ENCODE measurements around the gene NAV2.
A peak's percentile ranks its signal among the peaks of the same experiment; 100 is the strongest.

The NAV2 gene

DNA sequence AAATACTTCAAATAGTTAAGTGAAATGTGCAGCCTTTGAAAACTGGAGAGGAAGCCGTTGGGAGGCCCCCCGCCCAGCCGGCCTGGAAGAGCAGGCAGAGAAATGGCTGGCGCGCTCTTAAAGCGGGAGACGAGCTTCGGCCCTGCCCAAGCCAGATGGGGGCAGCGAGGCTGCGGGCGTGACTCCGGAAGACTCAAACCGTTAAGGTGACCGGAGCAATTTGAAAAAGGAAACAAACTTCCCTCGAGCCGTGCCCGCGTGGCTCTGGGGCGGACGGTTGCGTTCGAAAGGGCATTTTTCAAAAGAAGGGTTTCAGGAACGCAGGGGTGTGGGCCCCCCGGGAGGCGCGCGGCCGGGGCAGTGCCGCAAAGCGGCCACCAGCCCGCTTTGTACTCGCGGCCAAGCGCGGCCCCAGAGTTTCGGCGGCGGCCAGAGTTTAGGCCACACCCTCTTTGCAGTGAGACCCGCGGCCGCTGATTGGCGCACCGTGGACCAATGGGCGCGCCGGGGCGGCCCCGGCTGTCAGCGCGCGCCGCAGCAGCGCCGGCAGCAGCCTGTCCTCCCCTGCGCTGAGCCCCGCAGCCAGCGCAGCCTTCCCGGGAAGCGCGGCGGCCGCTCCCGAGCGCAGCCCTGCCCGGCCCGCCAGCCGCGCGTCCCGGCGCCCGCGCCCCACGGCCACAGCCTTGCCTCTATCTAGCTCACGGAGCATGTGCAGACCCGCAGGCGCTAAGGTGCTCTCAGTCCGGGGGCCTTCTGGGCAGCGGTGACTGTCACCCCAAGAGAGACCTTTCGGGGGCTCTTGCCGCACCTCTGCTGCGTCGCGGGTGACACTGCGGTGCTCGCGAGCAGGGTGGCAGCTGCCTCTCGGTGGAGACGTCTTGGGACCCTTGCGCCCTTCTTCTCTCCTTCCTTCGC is at the start of gene NAV2:
Gene NAV2 (plus strand): TSS at position 557 of the 915 bp plus-strand sequence. CDS start 859 bp downstream, outside the sequence.
- DNase-seq = peak; percentile 80 to 82

- DNase-seq = no peak
These were observed 49.4 kb upstream of the NAV2 start for GRCh38 chr11:19663206-19663605.

DNA sequence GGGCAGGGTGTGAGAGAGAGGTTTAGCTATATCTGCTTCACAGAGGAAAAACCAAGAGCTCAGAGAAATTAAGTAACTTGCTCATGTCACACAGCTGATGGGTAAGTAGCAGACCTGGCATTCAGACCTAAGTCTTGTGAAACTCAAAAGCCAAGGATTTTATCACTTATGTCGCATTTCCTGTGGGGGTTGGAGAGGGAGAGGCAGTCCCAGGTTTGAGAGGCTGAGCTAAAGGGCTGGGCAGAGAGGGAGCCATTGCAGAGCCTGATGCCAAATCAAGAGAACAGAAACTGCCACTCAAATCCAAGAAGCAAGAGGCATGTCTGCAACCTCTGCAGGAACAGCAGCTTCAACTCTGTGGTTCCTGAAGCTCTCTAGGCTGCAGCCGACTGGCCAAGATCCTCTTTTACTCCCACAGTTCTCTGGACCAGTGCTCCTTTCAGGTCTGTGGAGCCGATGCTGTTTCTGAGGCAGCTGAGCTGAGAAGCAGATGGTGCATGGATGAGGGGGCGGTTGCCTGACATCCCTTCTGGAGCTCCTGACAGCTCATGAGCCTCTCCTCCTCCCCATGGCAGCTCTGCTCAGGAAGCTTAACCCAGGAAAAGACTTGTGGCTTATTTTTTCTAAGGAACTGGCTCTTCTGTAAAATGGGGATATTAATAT is 47.6 kb upstream of the NAV2 start:
- no peak for DNase-seq

DNA sequence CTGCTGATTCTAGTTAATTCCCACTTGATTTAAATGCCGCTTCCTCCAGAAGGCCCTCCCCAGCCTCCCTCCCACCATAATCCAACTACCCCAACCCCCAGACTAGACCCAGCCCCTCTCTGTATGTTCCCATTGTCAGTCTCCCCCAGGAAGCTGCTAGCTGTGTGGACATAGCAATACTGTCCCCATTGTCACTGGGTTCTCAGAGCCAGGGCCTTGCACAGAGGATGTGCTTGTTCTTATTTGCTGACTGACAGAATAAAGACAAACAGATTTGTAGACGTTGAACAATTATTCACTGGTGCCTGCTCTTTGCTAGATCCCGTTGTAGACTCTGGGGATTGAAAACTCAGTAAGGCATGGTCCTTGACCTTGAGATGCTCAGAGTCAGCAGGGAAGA is 45.7 kb upstream of the NAV2 start:
- DNase-seq = no peak

- no peak for DNase-seq
These were observed 43.1 kb upstream of the NAV2 start for GRCh38 chr11:19669511-19669910.

DNA sequence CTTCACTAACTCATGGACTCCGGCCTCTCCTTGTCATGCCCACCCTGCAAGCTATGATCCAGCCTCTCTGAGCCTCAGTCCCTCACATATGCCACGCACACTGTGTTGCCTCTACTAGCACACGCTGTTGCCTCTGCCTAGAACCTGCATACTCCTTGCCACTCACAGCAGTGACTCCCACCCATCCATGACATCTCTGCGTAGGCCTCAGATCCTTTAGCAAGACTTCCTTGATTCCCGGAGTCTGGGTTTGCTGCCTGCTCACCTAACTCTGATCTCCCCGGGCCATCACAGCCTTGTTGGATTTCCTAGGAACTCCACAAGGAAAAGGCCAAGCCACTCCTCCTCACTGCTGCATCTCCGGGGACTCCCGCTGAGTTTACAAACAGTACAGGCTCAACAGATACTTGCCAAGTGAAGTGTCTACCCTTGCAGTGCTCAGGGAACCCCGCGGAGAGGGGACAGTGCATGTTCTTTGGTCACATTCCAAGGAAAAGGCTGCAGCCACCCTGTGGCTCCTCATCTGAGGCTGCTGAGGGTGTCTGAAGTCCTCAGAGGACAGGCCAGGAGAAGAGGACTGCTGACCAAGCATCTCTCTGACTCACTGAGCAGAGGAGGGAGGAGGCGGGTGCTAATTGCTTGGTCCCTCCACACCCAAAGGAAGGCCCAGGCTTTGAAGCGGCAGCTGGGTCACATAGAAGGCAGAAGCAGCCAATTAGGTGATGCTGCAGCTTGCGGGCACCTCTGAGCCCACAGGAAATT is 42.4 kb upstream of the NAV2 start:
- DNase-seq = no peak

DNA sequence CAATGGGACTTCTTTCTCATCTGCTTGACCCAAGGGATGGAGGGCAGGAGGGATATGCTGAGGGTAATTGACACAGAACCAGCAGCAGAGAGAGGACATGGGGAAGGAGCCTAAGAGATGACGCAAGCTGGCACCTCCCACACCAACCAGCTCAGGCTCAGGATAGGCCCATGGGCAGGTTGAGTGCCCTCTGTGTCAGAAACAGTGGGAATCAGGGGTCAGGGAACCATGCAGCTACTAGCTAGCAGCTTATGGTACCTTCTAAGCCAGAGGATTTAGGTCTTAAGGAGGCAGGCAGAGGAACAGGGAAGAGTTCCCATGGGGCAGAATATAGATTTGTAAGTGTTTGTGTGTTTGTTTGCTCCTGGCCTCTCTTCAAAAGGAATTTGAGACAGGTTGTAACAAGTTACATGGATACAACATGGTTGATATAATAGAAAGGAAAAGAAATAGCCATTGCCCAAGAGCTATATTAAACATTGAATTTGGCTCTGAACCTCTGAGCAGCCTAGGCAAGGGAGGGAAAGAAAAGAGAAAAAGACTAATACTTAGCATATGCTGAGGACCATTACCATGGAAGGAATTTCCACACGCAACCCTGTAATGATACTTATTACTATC is 39.9 kb upstream of the NAV2 start:
- no peak for DNase-seq

DNA sequence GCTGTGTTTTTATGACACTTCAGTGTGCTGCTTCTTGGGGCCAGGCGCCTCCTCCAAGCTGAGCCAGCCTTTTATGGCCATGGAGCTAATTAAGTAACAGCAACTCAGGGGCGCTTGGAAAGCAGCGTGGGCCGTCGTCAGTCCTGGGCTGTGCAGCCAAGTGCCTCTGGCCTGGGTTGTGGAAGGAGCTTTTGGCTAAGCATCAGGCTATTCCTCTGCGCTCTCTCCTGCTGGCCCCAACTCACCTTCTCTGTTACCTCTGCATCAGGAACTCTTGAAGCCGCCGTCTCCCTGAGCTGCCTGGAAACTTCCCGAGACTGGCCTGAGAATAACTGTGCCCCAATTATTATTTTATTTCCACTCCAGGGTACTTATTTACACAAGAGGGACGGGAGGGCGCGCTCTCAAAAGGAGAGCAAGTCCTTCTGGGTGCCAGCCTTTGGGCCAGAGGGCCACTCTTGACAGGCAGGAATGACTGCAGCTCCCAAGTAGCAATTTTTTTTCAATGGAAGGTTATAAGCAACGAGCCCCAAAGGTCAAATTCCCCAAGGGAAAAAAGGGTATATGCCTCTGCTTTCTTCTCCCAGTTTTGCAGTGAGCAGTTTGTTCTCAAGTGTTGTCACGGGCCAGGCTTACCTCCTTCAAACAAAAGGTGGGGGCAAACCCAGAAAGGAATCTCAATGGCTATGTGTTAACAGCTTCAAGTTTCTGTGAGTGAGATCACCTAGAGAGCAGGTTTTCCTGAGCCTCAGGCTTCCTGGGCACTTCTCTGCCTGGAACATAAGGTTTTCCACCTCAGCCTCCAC is 38.5 kb upstream of the NAV2 start:
- DNase-seq = no peak

GRCh38 chr11:19674836-19675235 is 37.8 kb upstream of the NAV2 start:
- DNase-seq = no peak

- DNase-seq = no peak
These were observed 37.2 kb upstream of the NAV2 start for GRCh38 chr11:19675397-19675796.

DNA sequence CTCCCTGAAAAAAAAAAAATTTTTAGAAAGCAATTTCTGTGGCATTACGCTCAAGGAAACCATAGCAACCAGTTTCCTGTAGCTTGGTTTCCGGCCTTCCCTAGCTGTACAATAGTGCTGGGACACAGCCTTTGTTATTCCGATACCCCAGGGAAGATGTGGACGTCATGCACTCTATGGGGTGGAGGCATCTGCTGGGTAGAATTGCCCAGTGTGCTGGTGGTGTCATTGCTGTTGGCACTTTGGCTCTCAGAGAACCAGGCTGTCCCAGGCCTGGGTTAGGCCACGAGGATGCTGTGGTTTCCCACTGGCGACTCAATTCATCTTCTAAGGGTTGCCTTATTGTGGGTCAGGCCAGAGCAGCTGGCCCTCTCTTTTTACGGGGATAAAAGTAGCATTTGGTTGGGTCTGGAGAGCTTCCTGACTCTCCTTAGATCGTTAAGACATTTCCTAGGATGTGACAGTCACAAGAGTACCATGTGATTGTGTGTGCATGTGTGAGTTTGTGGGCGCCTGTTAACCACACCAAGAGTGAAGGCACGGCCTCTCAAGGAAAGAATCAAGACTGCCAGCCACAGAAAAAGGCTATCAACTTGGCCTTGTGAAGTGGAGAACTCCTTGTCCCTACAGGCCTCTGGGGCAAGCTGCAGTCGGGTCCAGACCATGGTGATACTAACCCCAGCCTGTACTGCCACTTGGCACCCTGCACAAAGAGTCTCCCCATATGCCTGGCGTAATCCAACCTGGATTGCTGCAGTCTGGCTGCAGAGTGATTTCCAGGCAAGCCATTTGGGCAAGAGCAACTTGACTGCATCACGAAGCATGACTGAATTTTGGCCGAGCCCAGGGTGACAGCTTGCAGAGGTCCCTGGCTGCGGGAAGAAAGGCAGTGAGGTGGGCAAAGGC is 35.9 kb upstream of the NAV2 start:
- no peak for DNase-seq

- DNase-seq = no peak
These were observed 35.1 kb upstream of the NAV2 start for GRCh38 chr11:19677381-19678080.

- no peak for DNase-seq
These were observed 32.4 kb upstream of the NAV2 start for GRCh38 chr11:19679952-19680828.

- DNase-seq = no peak
These were observed 31.7 kb upstream of the NAV2 start for GRCh38 chr11:19680829-19681368.

DNA sequence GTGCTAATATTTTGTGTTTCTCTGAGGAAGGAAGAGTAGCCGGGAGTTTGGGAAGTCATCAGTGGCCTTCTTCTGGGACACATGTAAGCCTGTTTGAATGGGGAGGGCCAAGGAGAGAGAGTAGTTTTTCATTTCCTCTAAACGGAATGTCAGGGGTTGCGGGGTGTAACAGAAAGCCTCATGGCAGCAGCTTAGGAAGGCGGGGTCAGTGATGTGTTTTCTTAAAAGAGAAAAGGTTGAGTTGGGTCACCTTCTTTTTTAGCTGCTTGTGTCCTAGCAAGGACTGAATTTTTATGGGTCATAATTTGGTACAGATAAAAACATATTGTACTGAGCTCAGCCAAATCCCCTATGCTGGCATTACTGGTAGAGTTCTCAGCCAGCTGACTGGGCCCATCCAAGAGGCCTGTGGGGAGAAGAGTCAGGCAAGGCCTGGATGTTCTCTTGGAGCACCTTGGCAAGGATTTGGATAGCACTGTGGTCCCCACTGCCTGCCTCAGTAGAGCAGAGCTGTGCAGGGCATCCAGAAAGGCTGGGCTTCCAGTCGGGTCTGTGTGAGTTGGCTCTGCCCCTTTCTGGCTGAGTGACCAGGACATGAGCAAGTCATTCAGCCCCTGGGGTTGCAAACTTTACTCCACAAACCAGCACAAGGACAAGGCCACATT is 29.4 kb upstream of the NAV2 start:
- DNase-seq = no peak

DNA sequence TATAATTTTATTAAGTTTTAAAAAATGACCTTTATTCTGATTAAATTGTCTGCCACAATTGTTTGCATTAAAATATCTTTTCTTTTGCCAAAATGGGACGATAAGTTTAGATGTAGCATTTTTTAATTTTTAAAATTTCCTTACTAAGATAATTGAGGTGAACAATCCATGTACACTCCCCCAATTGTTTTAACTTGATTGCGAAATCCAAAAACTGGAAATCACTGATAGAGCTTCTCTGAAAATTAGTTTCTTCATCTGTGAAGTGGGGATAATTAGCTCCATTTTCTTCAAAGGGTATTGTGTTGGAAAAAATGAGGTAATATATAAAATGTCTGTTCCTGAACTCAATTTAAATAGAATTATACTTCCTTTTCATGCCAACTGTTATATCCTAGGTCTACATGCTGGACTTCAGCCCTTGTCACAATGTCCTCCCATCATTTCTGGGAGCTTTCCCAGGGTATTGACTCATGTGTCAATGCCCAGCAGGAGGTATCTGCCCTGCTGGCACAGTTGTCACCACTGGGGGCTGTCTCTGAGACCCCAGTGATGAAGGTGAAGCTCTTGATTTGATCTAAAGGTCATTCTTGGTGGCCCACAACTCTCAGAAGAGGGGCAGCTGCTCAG is 28.7 kb upstream of the NAV2 start:
- no peak for DNase-seq

DNA sequence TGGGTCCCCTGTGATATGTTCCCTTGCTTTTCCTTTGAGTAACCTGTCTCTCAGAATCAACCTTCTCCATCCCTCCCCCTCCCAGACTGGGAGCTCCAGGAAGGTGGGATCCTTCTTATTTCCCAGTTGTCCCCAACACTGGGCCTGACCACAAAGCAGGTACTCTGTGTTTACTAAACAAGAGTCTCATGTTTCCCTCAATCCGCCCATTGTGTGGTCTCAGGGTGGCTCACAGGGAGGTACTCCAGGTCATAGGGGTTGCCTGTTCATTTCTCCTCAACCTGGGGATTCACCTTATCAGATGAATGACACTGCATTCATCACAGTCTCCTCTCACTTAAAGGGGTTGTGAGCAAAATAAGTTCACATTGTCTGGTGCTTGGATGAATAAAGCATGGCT is 26.4 kb upstream of the NAV2 start:
- no peak for DNase-seq

GRCh38 chr11:19687392-19687791 is 25.2 kb upstream of the NAV2 start:
- no peak for DNase-seq
